GM12878 (cell line): ENCODE measurements around the gene RSBN1L. TPM values are rescaled to one million over a fixed set of nuclear protein-coding genes. Genes with fewer than 3 reads are reported as not detected.

Experiments used
- ATAC-seq: fragments of 200-7000 bp; cut with Tn5 transposase; 3 replicates; pipeline ENCODE4 v1.9.1; 2020; ENCODE audit warnings: mild to moderate bottlenecking, moderate library complexity
- BruUV-seq: library from RNA; stranded (reverse); fragments of 400-500 nt; replicated peaks from 2 replicates; lab custom pipeline; 2021; lab: Mats Ljungman, UMichigan
- CTCF ChIA-PET: fragments of 300-600 bp; sonication (Branson Sonifier 250); formaldehyde crosslinking; extraction: SDS; loops from one replicate; lab custom pipeline; 2021; ENCODE audit warnings: inconsistent platforms; lab: Yijun Ruan, JAX
- POLR2A ChIA-PET: fragments of 350-600 bp; formaldehyde crosslinking; extraction: SDS; loops from one replicate; lab custom pipeline; 2021; ENCODE audit warnings: inconsistent platforms; lab: Charles Lee
- RAD21 ChIA-PET: fragments of 300-600 bp; sonication (Branson Sonifier 250); formaldehyde crosslinking; loops from one replicate; lab custom pipeline; 2023; ENCODE audit warnings: antibody characterized with exemption; ENCODE audit not compliant: unreplicated experiment; lab: Charles Lee
- SMC1A ChIA-PET: fragments of 300-600 bp; sonication (Branson Sonifier 250); formaldehyde crosslinking; loops from one replicate; lab custom pipeline; 2023; ENCODE audit not compliant: unreplicated experiment, uncharacterized antibody; lab: Charles Lee
- DNase-seq: peaks from one replicate; pipeline ENCODE4 v3.0.0-alpha.2; 2011; ENCODE audit warnings: low read depth, low spot score
- FAIRE-seq: peaks from 3 replicates; lab custom pipeline; 2011; peaks lifted over from hg19 to GRCh38; lab: Jason Lieb, UNC
- H2AFZ ChIP-seq: 2 replicates; pipeline ENCODE4 v1.6.0; 2011; ENCODE audit warnings: low read depth, low read length, control low read depth; ENCODE audit not compliant: control insufficient read depth
- H3K27ac ChIP-seq: 2 replicates; pipeline ENCODE4 v1.5.1; 2011; ENCODE audit warnings: control low read depth; ENCODE audit not compliant: control insufficient read depth, insufficient read depth
- H3K27me3 ChIP-seq, 2 experiments: replicated peaks in 1 of 2; 2 replicates each; pipeline versions ENCODE4 v1.6.0 to v1.6.1; 2011; ENCODE audit warnings: low read length in 1 of 2; ENCODE audit not compliant: control insufficient read depth in 2 of 2, insufficient read depth in 2 of 2
- H3K36me3 ChIP-seq, 2 experiments: 2 replicates each; pipeline ENCODE4 v1.5.1; 2011; ENCODE audit warnings: low read length in 1 of 2; ENCODE audit not compliant: control insufficient read depth in 2 of 2, insufficient read depth in 2 of 2
- H3K4me1 ChIP-seq: 2 replicates; pipeline ENCODE4 v1.6.1; 2011; ENCODE audit warnings: mild to moderate bottlenecking, low read length, moderate library complexity, mixed read lengths; ENCODE audit not compliant: control insufficient read depth, insufficient read depth
- H3K4me2 ChIP-seq: 2 replicates; pipeline ENCODE4 v1.6.0; 2011; ENCODE audit warnings: control low read depth; ENCODE audit not compliant: control insufficient read depth, insufficient read depth
- H3K4me3 ChIP-seq: fragments of 200-600 bp; sonication (generic); 2 replicates; pipeline ENCODE4 v1.5.1; 2016
- H3K79me2 ChIP-seq: 2 replicates; pipeline ENCODE4 v1.6.0; 2011; ENCODE audit warnings: low read length; ENCODE audit not compliant: control insufficient read depth, insufficient read depth
- H3K9ac ChIP-seq: 2 replicates; pipeline ENCODE4 v1.8.0; 2011; ENCODE audit warnings: low read length, control low read depth, mixed read lengths; ENCODE audit not compliant: control insufficient read depth, insufficient read depth
- H3K9me3 ChIP-seq: replicated peaks from 3 replicates; pipeline ENCODE4 v1.5.1; 2011; ENCODE audit warnings: mild to moderate bottlenecking, low read length; ENCODE audit not compliant: control insufficient read depth, insufficient read depth
- H4K20me1 ChIP-seq: 2 replicates; pipeline ENCODE4 v1.6.0; 2011; ENCODE audit not compliant: control insufficient read depth, insufficient read depth
- BHLHE40 ChIP-seq, 2 experiments: fragments of 450-650 bp in 1 of 2; IDR thresholded peaks; 2 replicates each; pipeline ENCODE4 v1.6.1; 2011 to 2017; ENCODE audit warnings: low read depth in 2 of 2, borderline replicate concordance in 1 of 2, improper control_type of control experiment in 1 of 2, low read length in 1 of 2, mild to moderate bottlenecking in 1 of 2
- BMI1 ChIP-seq: fragments of 450-650 bp; IDR thresholded peaks from 2 replicates; pipeline ENCODE4 v1.6.1; 2016; ENCODE audit warnings: mild to moderate bottlenecking, moderate library complexity, borderline replicate concordance
- DPF2 ChIP-seq: fragments of 450-650 bp; IDR thresholded peaks from 2 replicates; pipeline ENCODE4 v1.6.1; 2017; ENCODE audit warnings: mild to moderate bottlenecking
- EED ChIP-seq: sonication (generic); IDR thresholded peaks from 2 replicates; pipeline ENCODE4 v1.6.1; 2016; ENCODE audit warnings: antibody characterized with exemption, low read depth
- HDGF ChIP-seq: fragments of 450-650 bp; IDR thresholded peaks from 2 replicates; pipeline ENCODE4 v1.6.1; 2016; ENCODE audit warnings: antibody characterized with exemption
- JUNB ChIP-seq: IDR thresholded peaks from 2 replicates; pipeline ENCODE4 v1.6.1; 2016; ENCODE audit warnings: antibody characterized with exemption, mild to moderate bottlenecking
- KAT2A ChIP-seq: conservative IDR thresholded peaks from 2 replicates; pipeline ENCODE4 v1.6.1; 2011; ENCODE audit warnings: low read depth, low read length; ENCODE audit not compliant: control insufficient read depth
- KDM1A ChIP-seq: fragments of 200-600 bp; sonication (generic); IDR thresholded peaks from 2 replicates; pipeline ENCODE4 v1.6.1; 2016; ENCODE audit warnings: borderline replicate concordance
- NR2C1 ChIP-seq: fragments of 450-650 bp; IDR thresholded peaks from 2 replicates; pipeline ENCODE4 v1.6.1; 2017; ENCODE audit warnings: antibody characterized with exemption, mild to moderate bottlenecking, moderate library complexity
- NRF1 ChIP-seq: conservative IDR thresholded peaks from 2 replicates; pipeline ENCODE4 v1.6.1; 2011; ENCODE audit warnings: mild to moderate bottlenecking, low read depth, low read length, improper control_type of control experiment
- POLR2A ChIP-seq: IDR thresholded peaks from 2 replicates; pipeline ENCODE4 v1.6.1; 2011; ENCODE audit warnings: low read depth, mild to moderate bottlenecking, low read length
- RCOR1 ChIP-seq: conservative IDR thresholded peaks from 2 replicates; pipeline ENCODE4 v1.6.1; 2012; ENCODE audit warnings: low read depth, low read length, improper control_type of control experiment
- RUNX3 ChIP-seq: IDR thresholded peaks from 2 replicates; pipeline ENCODE4 v1.6.1; 2012; ENCODE audit warnings: low read length, inconsistent platforms
- SMAD5 ChIP-seq: IDR thresholded peaks from 2 replicates; pipeline ENCODE4 v1.6.1; 2016; ENCODE audit warnings: antibody characterized with exemption, low read depth
- SREBF2 ChIP-seq: IDR thresholded peaks from 2 replicates; pipeline ENCODE4 v1.6.1; 2012; ENCODE audit warnings: mild to moderate bottlenecking, low read length
- STAT1 ChIP-seq: fragments of 450-650 bp; conservative IDR thresholded peaks from 2 replicates; pipeline ENCODE4 v1.6.1; 2014; ENCODE audit warnings: antibody characterized with exemption, mild to moderate bottlenecking
- TAF1 ChIP-seq: IDR thresholded peaks from 2 replicates; pipeline ENCODE4 v1.6.1; 2011; ENCODE audit warnings: mild to moderate bottlenecking, low read depth, low read length, borderline replicate concordance
- ZNF24 ChIP-seq: fragments of 450-650 bp; IDR thresholded peaks from 2 replicates; pipeline ENCODE4 v1.6.1; 2017; ENCODE audit warnings: antibody characterized with exemption, mild to moderate bottlenecking
- ZNF384 ChIP-seq: IDR thresholded peaks from 2 replicates; pipeline ENCODE4 v1.6.1; 2012; ENCODE audit warnings: low read depth, mild to moderate bottlenecking, low read length, improper control_type of control experiment, borderline replicate concordance
- ZNF622 ChIP-seq: fragments of 450-650 bp; IDR thresholded peaks from 2 replicates; pipeline ENCODE4 v1.6.1; 2017; ENCODE audit warnings: mild to moderate bottlenecking, inconsistent platforms
- WGBS: methylation state at CpG from one replicate; pipeline ENCODE4 v1.1.6; 2016; ENCODE audit warnings: low lambda C conversion rate; ENCODE audit not compliant: insufficient replicate concordance, insufficient coverage; ENCODE audit errors: missing lambda C conversion rate; 5-methylcytosine and 5-hydroxymethylcytosine counted together
- in situ Hi-C: fragments of 300-500 bp; cut with MboI; formaldehyde crosslinking; loops from 9 replicates; pipeline ENCODE4 v1.14.3; 2018; ENCODE audit warnings: mixed read lengths
- intact Hi-C: fragments of 100-400 bp; cut with micrococcal nuclease; formaldehyde crosslinking; loops from one replicate; pipeline ENCODE4 v1.14.2; 2022; ENCODE audit not compliant: unreplicated experiment
- polyA plus RNA-seq, 11 experiments: library from polyadenylated mRNA; depleted of rRNA in 4 of 11; unstranded in 6 of 11; stranded (reverse) in 5 of 11; fragments of >200 nt; fragmentation: Nextera tagmentation in 4 of 11; fragmentation: Illumina TruSeq in 1 of 11; extraction: Ambion mirVana in 4 of 11; extraction: Trizol in 1 of 11; gene quantifications; 1 replicate in 1 of 11; 2 replicates in 10 of 11; pipeline versions ENCODE4 v1.2.1 to v1.2.3, GENCODE V29; 2011 to 2016; ENCODE audit warnings: inconsistent platforms in 2 of 11, missing spikeins in 2 of 11, low read depth in 1 of 11
- total RNA-seq, 4 experiments: library from RNA; depleted of rRNA in 3 of 4; stranded (reverse); fragments of >200 nt in 3 of 4; fragmentation: Illumina TruSeq in 1 of 4; extraction: Trizol in 1 of 4; gene quantifications; 2 replicates each; pipeline versions ENCODE4 v1.2.1 to v1.2.3, GENCODE V29; 2013 to 2021

Gene RSBN1L
- total and polyA plus RNA-seq, 10 of the 15 experiments (the other 5 are each of a cell fraction or from before 2014, with no cell fraction given), result 4.5 to 23.7 (median 10.3) TPM

GRCh38 chr7:77729574-77730348 lies 33.5 kb downstream of the RSBN1L start:
- Histone ChIP-seq H3K9ac (no peak overlapping the region), H3K4me1 (no peaks in the 10 kb centered on the region), H3K36me3 (no peaks in the 10 kb centered on the region; a peak in 2 of 4 replicates), H2AFZ (no peak overlapping the region), H3K79me2 (peaks cover 56% of the 10 kb centered on the region), H3K4me3 (no peak overlapping the region), H4K20me1 (no peaks in the 10 kb centered on the region), H3K27me3 (no peaks in the 10 kb centered on the region), H3K9me3 (no peaks in the 10 kb centered on the region), H3K27ac (no peak overlapping the region), H3K4me2 (no peak overlapping the region)
- WGBS, result 86% methylated on average over 3 of the region's 3 CpGs
- ChIA-PET SMC1A (interaction anchor here (0.7 to 1.7 kb wide), 3 partner anchors 27 to 213 kb away, joined by 3 to 6 read pairs (median 4); no protein-coding TSS in a partner anchor), RAD21 (no interaction called here), POLR2A (no interaction called here), CTCF (interaction anchor here (1.5 kb wide), 1 partner anchor 79 kb away, joined by 4 read pairs; no protein-coding TSS in a partner anchor)
- intact Hi-C loops (no loop called here), in situ Hi-C loops (no loop called here)
- no TSS peak for BruUV-seq
- FAIRE-seq, result no peak
- TF ChIP-seq SREBF2 (no peak), ZNF24 (no peak)
- ATAC-seq, result no peak
- no peak for DNase-seq

GRCh38 chr7:77731716-77732115 lies 35.5 kb downstream of the RSBN1L start:
- in situ Hi-C loops, result no loop called here
- Histone ChIP-seq H3K4me2 (no peak overlapping the region), H4K20me1 (no peaks in the 10 kb centered on the region), H3K9ac (no peak overlapping the region), H2AFZ (no peak overlapping the region), H3K36me3 (peaks cover 0 to 5% of the 10 kb centered on the region in 2 experiments; a peak in 2 of 4 replicates), H3K79me2 (peaks cover 59% of the 10 kb centered on the region), H3K4me3 (no peak overlapping the region), H3K9me3 (no peaks in the 10 kb centered on the region), H3K4me1 (no peaks in the 10 kb centered on the region), H3K27me3 (no peaks in the 10 kb centered on the region), H3K27ac (no peak overlapping the region)
- DNase-seq (no peak), FAIRE-seq (no peak), ATAC-seq (no peak)
- intact Hi-C loops, result no loop called here
- SMC1A ChIA-PET, result interaction anchor here (0.7 kb wide), 1 partner anchor 22 kb away, joined by 4 read pairs; no protein-coding TSS in a partner anchor
- TF ChIP-seq HDGF (no peak), NRF1 (no peak), KDM1A (no peak), RCOR1 (no peak), SMAD5 (no peak), KAT2A (no peak), JUNB (no peak), ZNF622 (no peak), TAF1 (no peak), BMI1 (no peak), ZNF384 (no peak), NR2C1 (no peak), EED (no peak), RUNX3 (no peak), STAT1 (no peak), DPF2 (no peak), POLR2A (no peak), BHLHE40 (IDR thresholded peaks at IDR 0.05; ENCODE audit: borderline replicate concordance in 1 of 2, low read depth in 2 of 2, low read length in 1 of 2) (no peak)
- POLR2A ChIA-PET, result no interaction called here
- 92% methylated on average over 1 of the region's 1 CpG for WGBS
- RAD21 ChIA-PET, result no interaction called here
- BruUV-seq, result no TSS peak
- CTCF ChIA-PET, result no interaction called here
